Prostate gland (tissue), 2 donors: ENCODE measurements around the gene SLAMF7. TPM values are rescaled to one million over a fixed set of nuclear protein-coding genes. Genes with fewer than 3 reads are reported as not detected.

Source experiments
- DNase-seq: peaks from one replicate; pipeline ENCODE4 v3.0.0-alpha.2; 2019; ENCODE audit warnings: low spot score
- H3K27ac ChIP-seq, 2 donors: fragments of 200-600 bp; sonication (generic); 2 replicates each; pipeline ENCODE4 v1.5.1; 2017 to 2019
- H3K27me3 ChIP-seq: fragments of 200-600 bp; sonication (generic); replicated peaks from 2 replicates; pipeline ENCODE4 v1.5.1; 2019; ENCODE audit not compliant: insufficient read depth
- H3K36me3 ChIP-seq, 2 donors: fragments of 200-600 bp; sonication (generic); 1 replicate in 1 of 2; 2 replicates in 1 of 2; pipeline versions ENCODE4 v1.5.1 to v1.8.1; 2017 to 2019
- H3K4me1 ChIP-seq: fragments of 200-600 bp; sonication (generic); replicated peaks from 2 replicates; pipeline ENCODE4 v1.5.1; 2019
- H3K4me3 ChIP-seq, 2 donors: fragments of 200-600 bp; sonication (generic); 2 replicates each; pipeline ENCODE4 v1.5.1; 2017 to 2019
- H3K9me3 ChIP-seq: fragments of 200-600 bp; sonication (generic); 2 replicates; pipeline ENCODE4 v1.5.1; 2017
- POLR2A ChIP-seq: fragments of 450-650 bp; IDR thresholded peaks from one replicate; pipeline ENCODE4 v1.6.1; 2016; ENCODE audit warnings: antibody characterized with exemption, mild to moderate bottlenecking
- POLR2AphosphoS5 ChIP-seq: sonication (generic); formaldehyde crosslinking; IDR thresholded peaks from one replicate; pipeline ENCODE4 v1.6.1; 2017; ENCODE audit warnings: antibody characterized with exemption
- WGBS: methylation state at CpG from one replicate; pipeline ENCODE4 v1.1.5; 2018; 5-methylcytosine and 5-hydroxymethylcytosine counted together
- intact Hi-C: fragments of 100-400 bp; cut with DNase I; formaldehyde crosslinking; loops from one replicate; pipeline ENCODE4 v1.14.2; 2022
- total RNA-seq, 2 donors: library from RNA; depleted of rRNA; stranded (reverse); fragments of >200 nt; gene quantifications; one replicate each; pipeline ENCODE4 v1.1.0, GENCODE V29; 2016
- TF ChIP-seq, protein P1 (sequence below), 4 experiments: fragments of 200-600 bp in 2 of 4; fragments of 450-650 bp in 2 of 4; sonication (generic) in 2 of 4; IDR thresholded peaks; 1 replicate in 3 of 4; 2 replicates in 1 of 4; pipeline ENCODE4 v1.5.1; 2016 to 2019; ENCODE audit warnings: antibody characterized with exemption in 4 of 4, mild to moderate bottlenecking in 2 of 4, moderate library complexity in 2 of 4

SLAMF7 gene
- total RNA-seq, 2 donors from 2014 or later = 0.14 to 0.51 TPM

DNA sequence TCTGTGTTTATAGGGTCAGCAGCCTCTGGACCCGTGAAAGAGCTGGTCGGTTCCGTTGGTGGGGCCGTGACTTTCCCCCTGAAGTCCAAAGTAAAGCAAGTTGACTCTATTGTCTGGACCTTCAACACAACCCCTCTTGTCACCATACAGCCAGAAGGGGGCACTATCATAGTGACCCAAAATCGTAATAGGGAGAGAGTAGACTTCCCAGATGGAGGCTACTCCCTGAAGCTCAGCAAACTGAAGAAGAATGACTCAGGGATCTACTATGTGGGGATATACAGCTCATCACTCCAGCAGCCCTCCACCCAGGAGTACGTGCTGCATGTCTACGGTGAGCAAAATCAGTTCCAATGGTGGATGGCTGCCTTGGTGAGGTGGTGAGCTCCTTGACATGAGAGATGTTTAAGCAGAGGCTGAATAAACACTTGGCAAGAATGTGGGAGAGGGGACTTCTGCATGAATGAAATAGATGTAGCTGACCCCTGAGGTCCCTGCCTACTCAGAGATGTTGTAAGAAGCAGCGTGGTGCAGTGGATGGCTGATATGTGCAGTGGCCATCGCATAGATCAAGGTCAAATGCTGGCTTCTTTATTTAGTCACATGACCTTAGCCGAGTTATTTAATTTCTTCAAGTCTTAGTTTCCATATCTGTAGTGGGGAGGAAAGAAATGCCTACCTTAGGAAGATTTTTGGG is 9.3 kb downstream of the SLAMF7 start:
- TF ChIP-seq POLR2A = no peak
- TF ChIP-seq, protein P1, sequence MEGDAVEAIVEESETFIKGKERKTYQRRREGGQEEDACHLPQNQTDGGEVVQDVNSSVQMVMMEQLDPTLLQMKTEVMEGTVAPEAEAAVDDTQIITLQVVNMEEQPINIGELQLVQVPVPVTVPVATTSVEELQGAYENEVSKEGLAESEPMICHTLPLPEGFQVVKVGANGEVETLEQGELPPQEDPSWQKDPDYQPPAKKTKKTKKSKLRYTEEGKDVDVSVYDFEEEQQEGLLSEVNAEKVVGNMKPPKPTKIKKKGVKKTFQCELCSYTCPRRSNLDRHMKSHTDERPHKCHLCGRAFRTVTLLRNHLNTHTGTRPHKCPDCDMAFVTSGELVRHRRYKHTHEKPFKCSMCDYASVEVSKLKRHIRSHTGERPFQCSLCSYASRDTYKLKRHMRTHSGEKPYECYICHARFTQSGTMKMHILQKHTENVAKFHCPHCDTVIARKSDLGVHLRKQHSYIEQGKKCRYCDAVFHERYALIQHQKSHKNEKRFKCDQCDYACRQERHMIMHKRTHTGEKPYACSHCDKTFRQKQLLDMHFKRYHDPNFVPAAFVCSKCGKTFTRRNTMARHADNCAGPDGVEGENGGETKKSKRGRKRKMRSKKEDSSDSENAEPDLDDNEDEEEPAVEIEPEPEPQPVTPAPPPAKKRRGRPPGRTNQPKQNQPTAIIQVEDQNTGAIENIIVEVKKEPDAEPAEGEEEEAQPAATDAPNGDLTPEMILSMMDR (IDR thresholded peaks at IDR 0.05) = no peak
- no peak for TF ChIP-seq POLR2AphosphoS5
- H3K36me3 ChIP-seq = no peaks in the 10 kb centered on the region
- no peaks in the 10 kb centered on the region for H3K27me3 ChIP-seq
- no peak overlapping the region for H3K4me3 ChIP-seq
- intact Hi-C loops = no loop called here
- WGBS = 87% methylated on average over 10 of the region's 10 CpGs
- DNase-seq = no peak
- H3K4me1 ChIP-seq = no peaks in the 10 kb centered on the region
- no peak overlapping the region for H3K27ac ChIP-seq
- H3K9me3 ChIP-seq = no peaks in the 10 kb centered on the region

DNA sequence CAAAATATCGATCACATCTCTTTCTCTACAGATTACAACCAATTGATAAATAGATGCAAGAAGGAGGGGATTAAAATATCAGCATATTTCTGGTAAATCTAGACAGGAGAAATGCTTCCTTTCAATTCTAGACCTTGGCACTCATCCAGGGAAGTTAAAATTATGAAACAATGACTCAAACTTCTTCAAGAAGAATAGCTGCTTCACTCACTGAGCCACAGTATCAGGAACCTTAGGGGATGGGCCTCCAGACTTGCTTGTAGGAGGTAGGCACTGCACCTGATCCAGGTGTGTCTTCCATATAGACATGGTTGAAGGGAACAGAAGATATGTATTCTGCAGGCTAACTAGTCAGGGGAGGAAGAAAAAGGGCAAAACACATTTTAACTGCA is 9.8 kb downstream of the SLAMF7 start:
- H3K27ac ChIP-seq = no peak overlapping the region
- WGBS = 100% methylated on average over 1 of the region's 1 CpG
- no peaks in the 10 kb centered on the region for H3K27me3 ChIP-seq
- H3K36me3 ChIP-seq = no peaks in the 10 kb centered on the region
- no peak overlapping the region for H3K4me3 ChIP-seq
- no peak for DNase-seq
- H3K4me1 ChIP-seq = no peaks in the 10 kb centered on the region
- TF ChIP-seq, protein P1 (IDR thresholded peaks at IDR 0.05) = no peak
- TF ChIP-seq POLR2AphosphoS5 (no peak), POLR2A (no peak)
- intact Hi-C loops = no loop called here
- no peaks in the 10 kb centered on the region for H3K9me3 ChIP-seq

GRCh38 chr1:160750608-160751007 is 11.6 kb downstream of the SLAMF7 start:
- intact Hi-C loops = no loop called here
- no peak for TF ChIP-seq POLR2AphosphoS5
- TF ChIP-seq, protein P1 (IDR thresholded peaks at IDR 0.05) = no peak
- no peak for TF ChIP-seq POLR2A
- no peak overlapping the region for H3K4me3 ChIP-seq
- H3K27me3 ChIP-seq = no peaks in the 10 kb centered on the region
- DNase-seq = no peak
- no peaks in the 10 kb centered on the region for H3K36me3 ChIP-seq
- H3K27ac ChIP-seq = no peak overlapping the region
- no peaks in the 10 kb centered on the region for H3K4me1 ChIP-seq
- WGBS = 92% methylated on average over 2 of the region's 2 CpGs
- no peaks in the 10 kb centered on the region for H3K9me3 ChIP-seq

DNA sequence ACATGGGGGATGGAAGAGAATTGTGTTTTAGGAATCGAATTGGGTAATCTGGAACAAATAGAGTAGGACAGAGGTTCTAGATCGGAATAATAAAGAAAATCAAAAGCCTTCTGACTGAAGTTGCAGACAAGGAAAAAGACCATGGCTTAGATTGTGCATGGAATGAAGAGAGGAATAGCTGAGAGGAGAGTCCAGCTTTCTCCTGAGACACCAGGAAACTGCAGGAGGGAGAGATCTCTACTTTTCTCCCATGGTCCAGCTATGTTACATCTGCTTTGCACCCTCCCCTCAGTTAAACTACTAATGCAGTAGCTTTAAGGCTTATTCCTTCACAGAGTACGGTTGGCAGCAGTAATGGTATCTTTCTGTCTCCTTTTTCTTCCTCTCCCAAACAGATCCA is 13.4 kb downstream of the SLAMF7 start:
- TF ChIP-seq, protein P1 (IDR thresholded peaks at IDR 0.05) = no peak
- TF ChIP-seq POLR2A (no peak), POLR2AphosphoS5 (no peak)
- WGBS = 58% methylated on average over 3 of the region's 3 CpGs
- intact Hi-C loops = no loop called here
- no peak overlapping the region for H3K27ac ChIP-seq
- DNase-seq = no peak
- no peaks in the 10 kb centered on the region for H3K4me1 ChIP-seq
- no peaks in the 10 kb centered on the region for H3K9me3 ChIP-seq
- H3K27me3 ChIP-seq = no peaks in the 10 kb centered on the region
- no peak overlapping the region for H3K4me3 ChIP-seq
- no peaks in the 10 kb centered on the region for H3K36me3 ChIP-seq

DNA sequence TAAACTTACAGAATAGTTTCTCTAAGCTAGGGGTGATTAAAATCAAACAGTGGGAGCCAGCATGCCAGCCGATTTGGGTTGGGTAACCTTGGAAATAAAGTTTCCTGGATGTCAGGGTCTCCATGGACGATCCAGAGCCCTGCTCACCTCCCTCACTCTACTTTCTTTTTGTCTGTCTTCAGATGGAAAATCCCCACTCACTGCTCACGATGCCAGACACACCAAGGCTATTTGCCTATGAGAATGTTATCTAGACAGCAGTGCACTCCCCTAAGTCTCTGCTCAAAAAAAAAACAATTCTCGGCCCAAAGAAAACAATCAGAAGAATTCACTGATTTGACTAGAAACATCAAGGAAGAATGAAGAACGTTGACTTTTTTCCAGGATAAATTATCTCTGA is 13.9 kb downstream of the SLAMF7 start:
- Histone ChIP-seq H3K36me3 (no peaks in the 10 kb centered on the region), H3K4me1 (no peaks in the 10 kb centered on the region), H3K27me3 (no peaks in the 10 kb centered on the region), H3K9me3 (no peaks in the 10 kb centered on the region), H3K27ac (no peak overlapping the region), H3K4me3 (no peak overlapping the region)
- TF ChIP-seq, protein P1 (IDR thresholded peaks at IDR 0.05) = no peak
- TF ChIP-seq POLR2A (no peak), POLR2AphosphoS5 (no peak)
- intact Hi-C loops = no loop called here
- 17% methylated on average over 5 of the region's 5 CpGs for WGBS
- no peak for DNase-seq
